Naive thymus-derived CD8-positive, alpha-beta T cell (primary cell): ENCODE measurements around the gene MRPS15. TPM values are rescaled to one million over a fixed set of nuclear protein-coding genes. Genes with fewer than 3 reads are reported as not detected.

Experiments used
- ATAC-seq, 2 donors: fragments of 150-1000 bp; cut with Tn5 transposase in 1 of 2; sonication (Bioruptor Pico), chemical (Tn5 transposase) in 1 of 2; 1 replicate in 1 of 2; 2 replicates in 1 of 2; pipeline ENCODE4 v1.10.0; 2021; ENCODE audit warnings: mild to moderate bottlenecking in 2 of 2, moderate library complexity in 2 of 2
- POLR2A ChIA-PET: fragments of 350-600 bp; sonication (Branson Sonifier 250); formaldehyde crosslinking; loops from one replicate; lab custom pipeline; 2021; ENCODE audit warnings: antibody characterized with exemption; lab: Charles Lee
- DNase-seq, 10 donors: peaks; one replicate each; pipeline versions ENCODE4 v3.0.0 to v3.0.0-alpha.2; 2020 to 2022
- H3K27ac Mint-ChIP-seq, 10 donors: one replicate each; pipeline ENCODE4 v1.8.0; 2020 to 2022; ENCODE audit warnings: mild to moderate bottlenecking in 10 of 10, mixed read lengths in 10 of 10, moderate library complexity in 4 of 10, inconsistent platforms in 1 of 10
- H3K27me3 Mint-ChIP-seq, 5 donors: one replicate each; pipeline ENCODE4 v1.8.0; 2021 to 2022; ENCODE audit warnings: mixed read lengths in 5 of 5
- H3K36me3 Mint-ChIP-seq, 3 donors: one replicate each; pipeline ENCODE4 v1.8.0; 2020 to 2022; ENCODE audit warnings: mixed read lengths in 3 of 3, mild to moderate bottlenecking in 2 of 3, inconsistent platforms in 1 of 3
- H3K4me1 Mint-ChIP-seq, 4 donors: one replicate each; pipeline ENCODE4 v1.8.0; 2021 to 2022; ENCODE audit warnings: mixed read lengths in 4 of 4
- H3K4me3 Mint-ChIP-seq, 10 donors: one replicate each; pipeline ENCODE4 v1.8.0; 2020 to 2022; ENCODE audit warnings: mild to moderate bottlenecking in 10 of 10, mixed read lengths in 10 of 10, moderate library complexity in 6 of 10, inconsistent platforms in 1 of 10
- H3K9me3 Mint-ChIP-seq, 9 donors: one replicate each; pipeline ENCODE4 v1.8.0; 2020 to 2022; ENCODE audit warnings: mixed read lengths in 9 of 9, mild to moderate bottlenecking in 3 of 9, inconsistent platforms in 1 of 9, moderate library complexity in 1 of 9
- polyA plus RNA-seq, 3 donors: library from polyadenylated mRNA; unstranded; fragments of 300-500 nt; fragmentation: Illumina TruSeq; gene quantifications; one replicate each; pipeline ENCODE4 v1.2.3, GENCODE V29; 2021
- total RNA-seq, 8 experiments: library from RNA in 2 of 8; stranded (reverse) in 2 of 8; gene quantifications; one replicate each; pipeline ENCODE4 v1.2.3 and lab custom pipeline; 2021 to 2026

Gene MRPS15
- total and polyA plus RNA-seq, 5 experiments from 2014 or later = 38.6 to 95.9 (median 87.2) TPM

GRCh38 chr1:36450270-36450918, 13.8 kb downstream of the MRPS15 start, which contains the start of gene OSCP1:
OSCP1 (minus strand) TSS chr1:36450451; CDS start chr1:36450369, 82 bp downstream.
- Mint-ChIP-seq H3K4me3 (peak within 1 kb of the TSS; percentile 87 to 97 (median 92)), H3K36me3 (peaks cover 0 to 4% (median 0%) of the 10 kb centered on the region in 3 donors), H3K4me1 (peaks cover 13 to 23% (median 20%) of the 10 kb centered on the region in 4 donors), H3K27me3 (peaks cover 0 to 3% (median 0%) of the 10 kb centered on the region in 5 donors), H3K9me3 (no peaks in the 10 kb centered on the region), H3K27ac (peak within 1 kb of the TSS; percentile 90 to 99 (median 98))
- POLR2A ChIA-PET = interaction anchor here (0.5 to 3.6 kb wide), 10 partner anchors 11 to 894 kb away, joined by 3 to 35 read pairs (median 3); partner anchors contain the start of gene MRPS15
- DNase-seq (peak; percentile 77 to 93 (median 83)), ATAC-seq (peak; percentile 97 to 98)

- peak overlapping the region in 2 of 10 donors; percentile 12 to 98 for H3K27ac Mint-ChIP-seq
- H3K36me3 Mint-ChIP-seq = no peaks in the 10 kb centered on the region
Measured at GRCh38 chr1:36448530-36449056, 15.6 kb downstream of the MRPS15 start.

GRCh38 chr1:36447450-36447849, 16.7 kb downstream of the MRPS15 start:
- no peaks in the 10 kb centered on the region for H3K36me3 Mint-ChIP-seq
- H3K4me1 Mint-ChIP-seq = peaks cover 11 to 20% (median 19%) of the 10 kb centered on the region in 4 donors
- POLR2A ChIA-PET = no interaction called here
- H3K9me3 Mint-ChIP-seq = no peaks in the 10 kb centered on the region
- no peak overlapping the region for H3K4me3 Mint-ChIP-seq
- DNase-seq (no peak), ATAC-seq (no peak)
- H3K27ac Mint-ChIP-seq = peak overlapping the region in 3 of 10 donors; percentile 4 to 22 (median 21)
- peaks cover 0 to 3% (median 0%) of the 10 kb centered on the region in 5 donors for H3K27me3 Mint-ChIP-seq

More at GRCh38 chr1:36448530-36449056, 15.6 kb downstream of the MRPS15 start:
- H3K4me1 Mint-ChIP-seq = peaks cover 13 to 23% (median 20%) of the 10 kb centered on the region in 4 donors
- DNase-seq (no peak), ATAC-seq (no peak)
- peaks cover 0 to 3% (median 0%) of the 10 kb centered on the region in 5 donors for H3K27me3 Mint-ChIP-seq
- H3K4me3 Mint-ChIP-seq = peak overlapping the region in 6 of 10 donors; percentile 15 to 62 (median 34)
- H3K9me3 Mint-ChIP-seq = no peaks in the 10 kb centered on the region
- POLR2A ChIA-PET = interaction anchor here (0.5 to 3.6 kb wide), 2 partner anchors 14 to 15 kb away, joined by 4 to 35 read pairs; partner anchors contain the start of gene MRPS15

GRCh38 chr1:36446746-36447145, 17.4 kb downstream of the MRPS15 start:
- no peak for DNase-seq
- Mint-ChIP-seq H3K4me3 (no peak overlapping the region), H3K27ac (peak overlapping the region in 2 of 10 donors; percentile 10 to 68), H3K4me1 (peaks cover 9 to 17% (median 16%) of the 10 kb centered on the region in 4 donors), H3K27me3 (peaks cover 0 to 3% (median 0%) of the 10 kb centered on the region in 5 donors), H3K36me3 (no peaks in the 10 kb centered on the region), H3K9me3 (no peaks in the 10 kb centered on the region)
- no peak for ATAC-seq
- POLR2A ChIA-PET = no interaction called here

- DNase-seq (no peak), ATAC-seq (no peak)
- H3K27ac Mint-ChIP-seq = no peak overlapping the region
- POLR2A ChIA-PET = no interaction called here
- peaks cover 0 to 3% (median 0%) of the 10 kb centered on the region in 5 donors for H3K27me3 Mint-ChIP-seq
- peaks cover 5 to 13% (median 12%) of the 10 kb centered on the region in 4 donors for H3K4me1 Mint-ChIP-seq
- no peak overlapping the region for H3K4me3 Mint-ChIP-seq
- H3K9me3 Mint-ChIP-seq = no peaks in the 10 kb centered on the region
- H3K36me3 Mint-ChIP-seq = no peaks in the 10 kb centered on the region
Measured at GRCh38 chr1:36446271-36446670, 17.9 kb downstream of the MRPS15 start.

- POLR2A ChIA-PET = no interaction called here
Measured at GRCh38 chr1:36443297-36443696, 20.9 kb downstream of the MRPS15 start.

GRCh38 chr1:36442337-36442736, 21.8 kb downstream of the MRPS15 start:
- POLR2A ChIA-PET = no interaction called here
- Mint-ChIP-seq H3K36me3 (no peaks in the 10 kb centered on the region), H3K4me1 (no peaks in the 10 kb centered on the region), H3K27me3 (no peaks in the 10 kb centered on the region), H3K9me3 (no peaks in the 10 kb centered on the region), H3K4me3 (no peak overlapping the region), H3K27ac (no peak overlapping the region)
- DNase-seq (no peak), ATAC-seq (no peak)

More at GRCh38 chr1:36443297-36443696, 20.9 kb downstream of the MRPS15 start:
- ATAC-seq = no peak
- Mint-ChIP-seq H3K27me3 (no peaks in the 10 kb centered on the region), H3K36me3 (no peaks in the 10 kb centered on the region), H3K9me3 (no peaks in the 10 kb centered on the region), H3K27ac (no peak overlapping the region), H3K4me1 (no peaks in the 10 kb centered on the region), H3K4me3 (no peak overlapping the region)
- DNase-seq = no peak

GRCh38 chr1:36440646-36441045, 23.5 kb downstream of the MRPS15 start:
- POLR2A ChIA-PET = no interaction called here
- no peak for DNase-seq
- Mint-ChIP-seq H3K4me1 (no peaks in the 10 kb centered on the region), H3K4me3 (no peak overlapping the region), H3K9me3 (no peaks in the 10 kb centered on the region), H3K27me3 (no peaks in the 10 kb centered on the region), H3K27ac (no peak overlapping the region), H3K36me3 (no peaks in the 10 kb centered on the region)
- no peak for ATAC-seq

GRCh38 chr1:36440044-36440443, 24.1 kb downstream of the MRPS15 start:
- ATAC-seq (no peak), DNase-seq (no peak)
- no peaks in the 10 kb centered on the region for H3K4me1 Mint-ChIP-seq
- no peaks in the 10 kb centered on the region for H3K36me3 Mint-ChIP-seq
- no peaks in the 10 kb centered on the region for H3K27me3 Mint-ChIP-seq
- POLR2A ChIA-PET = no interaction called here
- H3K9me3 Mint-ChIP-seq = no peaks in the 10 kb centered on the region
- no peak overlapping the region for H3K27ac Mint-ChIP-seq
- no peak overlapping the region for H3K4me3 Mint-ChIP-seq

GRCh38 chr1:36438715-36439114, 25.5 kb downstream of the MRPS15 start:
- no peak overlapping the region for H3K4me3 Mint-ChIP-seq
- POLR2A ChIA-PET = no interaction called here
- no peaks in the 10 kb centered on the region for H3K9me3 Mint-ChIP-seq
- no peak overlapping the region for H3K27ac Mint-ChIP-seq
- no peaks in the 10 kb centered on the region for H3K27me3 Mint-ChIP-seq
- H3K4me1 Mint-ChIP-seq = no peaks in the 10 kb centered on the region
- no peaks in the 10 kb centered on the region for H3K36me3 Mint-ChIP-seq
- DNase-seq (no peak), ATAC-seq (no peak)

GRCh38 chr1:36436821-36437220, 27.4 kb downstream of the MRPS15 start:
- no peaks in the 10 kb centered on the region for H3K36me3 Mint-ChIP-seq
- POLR2A ChIA-PET = no interaction called here
- ATAC-seq (no peak), DNase-seq (no peak)
- H3K4me1 Mint-ChIP-seq = no peaks in the 10 kb centered on the region
- H3K27ac Mint-ChIP-seq = no peak overlapping the region
- no peaks in the 10 kb centered on the region for H3K27me3 Mint-ChIP-seq
- no peak overlapping the region for H3K4me3 Mint-ChIP-seq
- H3K9me3 Mint-ChIP-seq = no peaks in the 10 kb centered on the region

GRCh38 chr1:36433102-36433501, 31.1 kb downstream of the MRPS15 start:
- no peak for DNase-seq
- no peak overlapping the region for H3K27ac Mint-ChIP-seq

GRCh38 chr1:36432616-36433015, 31.6 kb downstream of the MRPS15 start:
- H3K27ac Mint-ChIP-seq = no peak overlapping the region
- no peak overlapping the region for H3K4me3 Mint-ChIP-seq
- POLR2A ChIA-PET = no interaction called here
- H3K4me1 Mint-ChIP-seq = no peaks in the 10 kb centered on the region
- H3K9me3 Mint-ChIP-seq = no peaks in the 10 kb centered on the region
- DNase-seq (no peak), ATAC-seq (no peak)
- H3K27me3 Mint-ChIP-seq = no peaks in the 10 kb centered on the region
- peaks cover 0 to 4% (median 0%) of the 10 kb centered on the region in 3 donors for H3K36me3 Mint-ChIP-seq

More at GRCh38 chr1:36433102-36433501, 31.1 kb downstream of the MRPS15 start:
- no peak for ATAC-seq
- no peaks in the 10 kb centered on the region for H3K27me3 Mint-ChIP-seq
- POLR2A ChIA-PET = no interaction called here
- H3K4me1 Mint-ChIP-seq = no peaks in the 10 kb centered on the region
- H3K9me3 Mint-ChIP-seq = no peaks in the 10 kb centered on the region
- H3K36me3 Mint-ChIP-seq = peaks cover 0 to 4% (median 0%) of the 10 kb centered on the region in 3 donors
- H3K4me3 Mint-ChIP-seq = no peak overlapping the region
